K562 (cell line): Measurements from ENCODE around the gene BORCS5. TPM values are rescaled to one million over a fixed set of nuclear protein-coding genes. Genes with fewer than 3 reads are reported as not detected.

Source experiments
- ATAC-seq: fragments of 200-7000 bp; cut with Tn5 transposase; 3 replicates; pipeline ENCODE4 v1.9.1; 2020; ENCODE audit warnings: moderate library complexity
- BruUV-seq: library from RNA; stranded (reverse); fragments of 400-500 nt; replicated peaks from 2 replicates; lab custom pipeline; 2021; lab: Mats Ljungman, UMichigan
- CTCF ChIA-PET: fragments of 300-600 bp; formaldehyde crosslinking; extraction: SDS; loops from one replicate; lab custom pipeline; 2021; ENCODE audit warnings: low intra/inter-chr PET ratio; lab: Yijun Ruan, JAX
- POLR2A ChIA-PET: fragments of 300-600, 350-650 bp; sonication (Branson Sonifier 250); formaldehyde crosslinking; extraction: SDS; loops from one replicate; lab custom pipeline; 2021; ENCODE audit warnings: antibody characterized with exemption, inconsistent platforms; lab: Yijun Ruan, JAX
- DNase-seq, 4 experiments: peaks; one replicate each; pipeline versions ENCODE4 v3.0.0 to v3.0.0-alpha.2; 2011 to 2018; ENCODE audit warnings: low spot score in 3 of 4, mixed read lengths in 3 of 4; ENCODE audit errors: extremely low read depth in 1 of 4
- FAIRE-seq: peaks from 2 replicates; lab custom pipeline; 2011; peaks lifted over from hg19 to GRCh38; lab: Jason Lieb, UNC
- H2AFZ ChIP-seq: 2 replicates; pipeline ENCODE4 v1.6.0; 2011; ENCODE audit warnings: low read depth, low read length, control low read depth, inconsistent platforms
- H3K27ac ChIP-seq: fragments of 200-600 bp; 3 replicates; pipeline ENCODE4 v1.8.0; 2011; ENCODE audit warnings: low read depth, mild to moderate bottlenecking, control low read depth, inconsistent platforms, low read length, moderate library complexity, mixed read lengths; ENCODE audit errors: extremely low read depth
- H3K27me3 ChIP-seq, 2 experiments: fragments of 300-600 bp in 1 of 2; 2 replicates in 1 of 2; 3 replicates in 1 of 2; pipeline versions ENCODE4 v1.6.0 to v1.8.0; 2011; ENCODE audit warnings: inconsistent platforms in 2 of 2, low read length in 2 of 2, mild to moderate bottlenecking in 1 of 2, mixed read lengths in 1 of 2, moderate library complexity in 1 of 2; ENCODE audit not compliant: control insufficient read depth in 2 of 2, insufficient read depth in 2 of 2
- H3K36me3 ChIP-seq: fragments of 300-600 bp; 3 replicates; pipeline ENCODE4 v1.8.0; 2011; ENCODE audit warnings: mild to moderate bottlenecking, low read length, inconsistent platforms; ENCODE audit not compliant: control insufficient read depth, insufficient read depth
- H3K4me1 ChIP-seq, 2 experiments: fragments of 200-600 bp in 1 of 2; replicated peaks in 1 of 2; 2 replicates in 1 of 2; 3 replicates in 1 of 2; pipeline versions ENCODE4 v1.5.1 to v1.8.0; 2011; ENCODE audit warnings: inconsistent platforms in 2 of 2, low read length in 2 of 2, mild to moderate bottlenecking in 1 of 2, mixed read lengths in 1 of 2, moderate library complexity in 1 of 2; ENCODE audit not compliant: control insufficient read depth in 2 of 2, insufficient read depth in 2 of 2
- H3K4me2 ChIP-seq: 2 replicates; pipeline ENCODE4 v1.6.1; 2011; ENCODE audit warnings: low read length, control low read depth, inconsistent platforms, mixed read lengths; ENCODE audit not compliant: insufficient read depth
- H3K4me3 ChIP-seq: fragments of 200-600 bp; sonication (generic), shearing (Covaris generic); 2 replicates; pipeline ENCODE4 v1.5.1; 2016; ENCODE audit warnings: control low read depth, inconsistent platforms
- H3K79me2 ChIP-seq: fragments of 200-600 bp; 3 replicates; pipeline ENCODE4 v1.8.0; 2011; ENCODE audit warnings: low read length, inconsistent platforms; ENCODE audit not compliant: control insufficient read depth, insufficient read depth
- H3K9ac ChIP-seq, 2 experiments: 2 replicates each; pipeline versions ENCODE4 v1.6.0 to v1.6.1; 2011; ENCODE audit warnings: low read depth in 2 of 2, low read length in 2 of 2, control low read depth in 1 of 2, inconsistent platforms in 1 of 2, mild to moderate bottlenecking in 1 of 2, mixed read lengths in 1 of 2; ENCODE audit not compliant: insufficient read depth in 1 of 2
- H3K9me1 ChIP-seq: one replicate; pipeline ENCODE4 v1.6.0; 2011; ENCODE audit warnings: inconsistent platforms, mild to moderate bottlenecking, low read length, moderate library complexity; ENCODE audit not compliant: control insufficient read depth, insufficient read depth
- H3K9me3 ChIP-seq: replicated peaks from 2 replicates; pipeline ENCODE4 v1.5.1; 2011; ENCODE audit warnings: low read depth, low read length, inconsistent platforms; ENCODE audit not compliant: control insufficient read depth, insufficient read depth
- H4K20me1 ChIP-seq: replicated peaks from 2 replicates; pipeline ENCODE4 v1.6.1; 2011; ENCODE audit warnings: low read length, inconsistent platforms, mixed read lengths; ENCODE audit not compliant: control insufficient read depth, insufficient read depth
- CREB1 ChIP-seq, 2 experiments: sonication (generic) in 1 of 2; formaldehyde crosslinking in 1 of 2; IDR thresholded peaks; 2 replicates each; pipeline versions ENCODE4 v1.6.1 to v1.8.0; 2012 to 2022; ENCODE audit warnings: inconsistent platforms in 1 of 2, mild to moderate bottlenecking in 1 of 2, missing genetic modification reagents in 1 of 2, moderate library complexity in 1 of 2
- PHB ChIP-seq: fragments of 250-450 bp; sonication (Bioruptor Pico); IDR thresholded peaks from 2 replicates; pipeline ENCODE4 v1.5.0; 2021
- PRMT5 ChIP-seq: sonication (generic); formaldehyde crosslinking; IDR thresholded peaks from 2 replicates; pipeline ENCODE4 v1.5.0; 2020; ENCODE audit warnings: missing genetic modification reagents
- SRSF1 ChIP-seq: fragments of 200-400 bp; formaldehyde crosslinking; IDR thresholded peaks from 2 replicates; pipeline ENCODE4 v1.6.1; 2017; ENCODE audit warnings: mild to moderate bottlenecking, low read depth, low read length, moderate library complexity
- ZNF184 ChIP-seq: sonication (generic); formaldehyde crosslinking; IDR thresholded peaks from 2 replicates; pipeline ENCODE4 v1.5.0; 2020; ENCODE audit warnings: missing genetic modification reagents
- WGBS: fragments of 100-300 bp; shearing (Covaris generic); methylation state at CpG from one replicate; pipeline ENCODE4 v1.1.6; 2016; ENCODE audit warnings: low coverage, mixed read lengths; ENCODE audit not compliant: insufficient coverage; ENCODE audit errors: missing lambda C conversion rate; 5-methylcytosine and 5-hydroxymethylcytosine counted together
- in situ Hi-C: fragments of 300-500 bp; cut with MboI; formaldehyde crosslinking; loops from 4 replicates; pipeline ENCODE4 v1.15.0; 2018; ENCODE audit warnings: inconsistent platforms, mixed read lengths
- intact Hi-C: fragments of 100-400 bp; cut with micrococcal nuclease; formaldehyde crosslinking; loops from 2 replicates; pipeline ENCODE4 v1.14.2; 2022
- polyA plus RNA-seq, 8 experiments: library from polyadenylated mRNA; depleted of rRNA in 4 of 8; stranded (reverse) in 5 of 8; unstranded in 3 of 8; fragments of >200 nt; fragmentation: Nextera tagmentation in 2 of 8; fragmentation: Illumina TruSeq in 1 of 8; extraction: Ambion mirVana in 2 of 8; extraction: Trizol in 1 of 8; gene quantifications; 2 replicates each; pipeline versions ENCODE4 v1.2.1 to v1.2.3, GENCODE V29; 2011 to 2014; ENCODE audit warnings: inconsistent platforms in 1 of 8, missing spikeins in 1 of 8
- total RNA-seq, 7 experiments: library from RNA; depleted of rRNA in 6 of 7; stranded (reverse); fragments of >200 nt in 6 of 7; fragmentation: Illumina TruSeq in 2 of 7; extraction: Trizol in 2 of 7; gene quantifications; 2 replicates each; pipeline versions ENCODE4 v1.2.1 to v1.2.3, GENCODE V29; 2011 to 2021; ENCODE audit warnings: low replicate concordance in 1 of 7
- TF ChIP-seq, protein P1 (sequence below): sonication (generic); formaldehyde crosslinking; IDR thresholded peaks from 2 replicates; pipeline ENCODE4 v1.8.0; 2022; ENCODE audit warnings: mild to moderate bottlenecking, missing genetic modification reagents

BORCS5 gene
- total and polyA plus RNA-seq, 9 of the 15 experiments (the other 6 are each of a cell fraction or from before 2014, with no cell fraction given), result 0.31 to 12.4 (median 6.6) TPM

DNA sequence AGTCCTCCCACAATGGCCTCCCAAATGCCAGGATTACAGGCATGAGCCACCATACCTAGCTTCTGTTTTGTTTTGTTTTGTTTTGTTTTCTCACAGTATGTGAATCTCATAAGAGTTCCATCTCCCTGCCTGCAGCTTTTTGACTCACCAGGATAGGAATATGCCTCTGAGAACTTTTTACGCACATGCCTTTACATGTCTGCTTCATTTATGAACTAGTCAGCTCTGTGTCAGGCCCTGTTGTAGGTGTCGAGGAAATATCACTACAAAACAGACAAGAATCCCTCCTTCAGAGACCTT, 89.0 kb downstream of the BORCS5 start:
- intact Hi-C loops (no loop called here), in situ Hi-C loops (no loop called here)
- Histone ChIP-seq H3K79me2 (no peaks in the 10 kb centered on the region), H3K9me1 (no peaks in the 10 kb centered on the region), H3K27ac (no peak overlapping the region), H3K9ac (no peak overlapping the region), H3K4me3 (no peak overlapping the region), H4K20me1 (0 out of 2 replicates have a peak, but pooled peaks cover 3% of the 10 kb centered on the region), H3K9me3 (no peaks in the 10 kb centered on the region), H2AFZ (no peak overlapping the region), H3K27me3 (no peaks in the 10 kb centered on the region), H3K4me2 (no peak overlapping the region), H3K36me3 (no peaks in the 10 kb centered on the region), H3K4me1 (peaks cover 0 to 19% of the 10 kb centered on the region in 2 experiments; a peak in 3 of 5 replicates)
- ChIA-PET POLR2A (interaction anchor here (0.7 to 1.1 kb wide), 2 partner anchors 21 to 72 kb away, joined by 3 read pairs; no protein-coding TSS in a partner anchor), CTCF (no interaction called here)
- FAIRE-seq, result no peak
- ATAC-seq, result no peak
- no peak for TF ChIP-seq CREB1 (IDR thresholded peaks at IDR 0.05)
- TF ChIP-seq CREB1 (CRISPR knock-in tag; IDR thresholded peaks at IDR 0.05), result no peak
- no peak for TF ChIP-seq PHB (CRISPR knock-in tag)
- TF ChIP-seq SRSF1, result no peak
- TF ChIP-seq, protein P1, sequence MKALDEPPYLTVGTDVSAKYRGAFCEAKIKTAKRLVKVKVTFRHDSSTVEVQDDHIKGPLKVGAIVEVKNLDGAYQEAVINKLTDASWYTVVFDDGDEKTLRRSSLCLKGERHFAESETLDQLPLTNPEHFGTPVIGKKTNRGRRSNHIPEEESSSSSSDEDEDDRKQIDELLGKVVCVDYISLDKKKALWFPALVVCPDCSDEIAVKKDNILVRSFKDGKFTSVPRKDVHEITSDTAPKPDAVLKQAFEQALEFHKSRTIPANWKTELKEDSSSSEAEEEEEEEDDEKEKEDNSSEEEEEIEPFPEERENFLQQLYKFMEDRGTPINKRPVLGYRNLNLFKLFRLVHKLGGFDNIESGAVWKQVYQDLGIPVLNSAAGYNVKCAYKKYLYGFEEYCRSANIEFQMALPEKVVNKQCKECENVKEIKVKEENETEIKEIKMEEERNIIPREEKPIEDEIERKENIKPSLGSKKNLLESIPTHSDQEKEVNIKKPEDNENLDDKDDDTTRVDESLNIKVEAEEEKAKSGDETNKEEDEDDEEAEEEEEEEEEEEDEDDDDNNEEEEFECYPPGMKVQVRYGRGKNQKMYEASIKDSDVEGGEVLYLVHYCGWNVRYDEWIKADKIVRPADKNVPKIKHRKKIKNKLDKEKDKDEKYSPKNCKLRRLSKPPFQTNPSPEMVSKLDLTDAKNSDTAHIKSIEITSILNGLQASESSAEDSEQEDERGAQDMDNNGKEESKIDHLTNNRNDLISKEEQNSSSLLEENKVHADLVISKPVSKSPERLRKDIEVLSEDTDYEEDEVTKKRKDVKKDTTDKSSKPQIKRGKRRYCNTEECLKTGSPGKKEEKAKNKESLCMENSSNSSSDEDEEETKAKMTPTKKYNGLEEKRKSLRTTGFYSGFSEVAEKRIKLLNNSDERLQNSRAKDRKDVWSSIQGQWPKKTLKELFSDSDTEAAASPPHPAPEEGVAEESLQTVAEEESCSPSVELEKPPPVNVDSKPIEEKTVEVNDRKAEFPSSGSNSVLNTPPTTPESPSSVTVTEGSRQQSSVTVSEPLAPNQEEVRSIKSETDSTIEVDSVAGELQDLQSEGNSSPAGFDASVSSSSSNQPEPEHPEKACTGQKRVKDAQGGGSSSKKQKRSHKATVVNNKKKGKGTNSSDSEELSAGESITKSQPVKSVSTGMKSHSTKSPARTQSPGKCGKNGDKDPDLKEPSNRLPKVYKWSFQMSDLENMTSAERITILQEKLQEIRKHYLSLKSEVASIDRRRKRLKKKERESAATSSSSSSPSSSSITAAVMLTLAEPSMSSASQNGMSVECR (CRISPR knock-in tag), result no peak
- TF ChIP-seq ZNF184, result no peak
- no peak for TF ChIP-seq PRMT5
- no TSS peak for BruUV-seq
- no peak for DNase-seq
- 100% methylated on average over 2 of the region's 2 CpGs for WGBS
